NCI-H774 (cell line): ENCODE measurements around the gene C17orf50.
A peak's percentile ranks its signal among the peaks of the same experiment; 100 is the strongest.

ENCODE experiments used
- DNase-seq: peaks from one replicate; lab custom pipeline; 2025; lab: John Stamatoyannopoulos, UW

Gene C17orf50

DNA sequence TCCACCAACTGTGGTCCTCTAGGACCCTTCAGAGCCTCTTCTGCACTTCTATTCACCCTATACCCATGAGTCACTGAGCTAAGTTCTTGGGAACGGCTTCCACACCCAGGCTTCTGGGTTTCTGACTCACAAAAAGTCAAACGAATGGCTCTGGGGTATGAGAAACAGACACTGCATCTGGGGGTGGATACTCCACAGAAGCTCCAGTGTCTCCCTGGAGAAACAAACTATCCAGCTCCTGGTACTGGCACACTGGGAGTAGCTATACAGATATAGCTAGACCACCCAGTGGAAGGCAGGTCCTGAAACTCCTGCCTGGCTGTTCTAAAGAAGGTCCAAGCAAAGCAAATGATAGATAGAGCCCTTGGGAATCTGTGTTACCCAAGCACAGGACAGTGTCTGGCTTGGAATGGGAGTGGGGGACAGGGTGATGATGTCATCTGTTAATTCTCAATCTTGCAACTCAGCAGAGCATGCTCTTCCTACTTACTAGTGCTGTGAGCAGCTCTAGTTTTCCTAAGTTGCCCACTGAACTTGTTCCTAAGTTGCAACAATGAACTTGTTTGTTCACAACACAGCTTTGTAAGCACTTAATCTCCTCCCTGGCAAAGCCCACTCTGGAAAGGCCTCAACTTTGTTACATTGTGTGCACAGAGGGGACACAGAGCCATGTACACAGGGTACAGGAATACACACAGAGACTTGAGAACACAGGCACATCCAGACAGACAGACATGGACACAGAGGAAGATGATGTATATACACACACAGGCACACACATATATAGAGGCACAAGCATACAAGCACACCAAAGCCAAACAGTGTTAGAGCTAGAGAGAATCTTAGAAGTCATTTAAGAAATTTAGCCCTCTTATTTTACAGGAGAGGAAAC, 28.0 kb downstream of the C17orf50 start:
- no peak for DNase-seq

DNA sequence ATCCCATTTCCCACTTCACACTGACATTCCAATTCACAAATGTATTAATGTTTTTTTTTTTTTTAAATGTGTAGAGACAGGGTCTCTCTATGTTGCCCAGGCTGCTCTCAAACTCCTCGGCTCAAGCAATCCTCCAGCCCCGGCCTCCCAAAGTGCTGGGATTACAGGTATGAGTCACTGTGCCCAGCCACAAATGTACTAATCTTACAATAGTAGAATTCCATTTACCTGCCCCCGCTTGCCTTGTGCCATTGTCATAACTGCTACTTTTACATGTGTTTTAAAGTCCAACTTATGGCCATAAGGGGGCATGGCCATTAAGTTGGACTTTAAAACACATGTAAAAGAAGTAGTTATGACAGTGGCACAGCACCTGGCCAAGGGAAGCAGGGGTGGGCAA, 30.2 kb downstream of the C17orf50 start:
- DNase-seq, result no peak

DNA sequence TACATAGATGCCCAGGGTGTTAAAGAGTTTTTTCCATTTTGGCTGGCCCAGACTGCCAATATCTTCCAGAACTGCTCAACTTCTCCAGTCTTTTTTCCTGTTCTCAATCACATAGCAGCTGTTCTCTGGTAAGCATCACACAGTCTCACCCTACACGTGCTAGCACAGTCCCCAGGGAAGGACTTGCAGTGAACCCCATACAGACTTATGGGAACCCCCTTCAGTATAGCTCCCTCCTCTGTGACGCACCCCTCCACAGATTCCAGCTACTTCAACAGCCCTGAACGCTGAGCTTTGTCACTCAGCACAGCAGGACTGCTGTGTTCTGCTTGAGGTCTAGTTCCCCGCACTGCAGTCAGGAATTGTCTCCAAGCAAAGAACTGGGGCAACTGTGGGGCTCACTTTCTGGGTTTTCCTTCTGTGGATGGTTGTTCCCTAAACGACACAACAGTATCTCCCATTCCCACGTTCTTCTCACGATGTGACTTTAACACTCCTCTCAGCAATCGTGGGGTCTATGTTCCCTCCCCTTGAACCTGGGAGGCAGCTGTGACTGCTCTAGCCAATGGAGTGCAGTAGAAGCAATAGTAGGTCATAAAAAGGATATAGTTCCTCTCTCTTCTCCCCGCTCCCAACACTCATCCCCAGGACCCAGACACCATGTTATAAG, 31.1 kb downstream of the C17orf50 start:
- DNase-seq, result no peak

DNA sequence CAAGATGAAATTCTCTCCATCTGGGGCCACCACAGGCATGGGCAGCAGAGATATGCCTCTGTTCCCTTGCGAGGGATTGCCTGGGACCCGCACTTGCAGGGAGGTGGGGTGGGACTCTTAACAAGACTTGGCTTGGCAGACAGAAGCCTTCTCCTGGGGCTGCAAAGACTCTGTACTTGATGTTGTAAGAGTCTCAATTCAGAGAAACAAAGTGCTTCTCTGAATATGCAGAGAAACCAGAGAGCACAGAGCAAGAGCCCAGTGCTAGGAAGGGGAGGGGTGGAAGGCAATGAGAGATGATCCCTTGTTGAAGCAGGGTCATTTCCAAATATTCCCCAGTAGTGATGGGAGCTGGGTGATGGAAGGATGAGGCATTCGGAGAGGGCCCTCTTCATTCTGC, 32.6 kb downstream of the C17orf50 start:
- no peak for DNase-seq

DNA sequence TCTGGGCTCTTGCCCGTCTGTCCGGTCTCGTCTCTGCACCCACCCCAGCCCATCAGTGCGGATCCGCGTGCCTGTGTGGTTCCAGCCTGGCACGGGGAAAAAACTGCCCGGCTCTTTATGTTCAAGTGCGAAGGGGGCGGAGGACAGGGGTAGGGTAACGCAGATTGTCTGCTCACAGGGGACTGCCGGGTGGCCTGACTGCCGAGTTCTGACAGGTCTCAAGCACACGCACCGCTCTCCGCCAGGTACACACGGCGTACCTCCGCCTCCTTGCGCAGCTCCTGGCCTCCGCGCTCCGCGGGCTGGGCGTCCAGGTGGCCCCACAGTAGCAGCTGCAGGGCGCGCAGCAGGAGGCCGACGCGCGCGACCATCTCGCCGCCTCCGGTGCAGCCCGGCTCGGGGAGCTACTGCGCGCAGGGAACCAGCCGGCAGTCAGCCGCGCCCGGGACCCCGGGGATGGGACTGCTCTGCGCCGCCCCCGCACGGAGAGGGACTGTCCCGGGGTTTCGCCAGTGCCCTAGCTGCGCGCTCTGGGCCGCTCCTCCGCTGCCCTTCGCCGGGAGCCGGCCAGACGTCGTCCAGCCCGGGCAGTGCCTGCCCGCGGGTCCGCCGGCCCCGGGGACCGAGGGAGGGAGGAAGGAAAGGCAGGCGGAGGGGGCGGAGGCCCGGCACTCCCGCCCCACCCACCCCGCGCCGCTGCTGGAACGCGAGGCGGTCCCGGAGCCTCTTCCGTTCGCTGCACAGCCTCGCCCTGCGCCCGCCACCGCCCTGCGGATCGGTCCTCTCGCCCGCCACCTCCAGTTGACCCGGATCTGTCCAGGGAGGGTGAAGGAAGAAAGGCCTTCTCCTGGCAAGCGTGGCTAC, 34.6 kb downstream of the C17orf50 start, which contains the start of gene MMP28:
Gene MMP28, minus strand, starts transcription at position 635 of the 864 bp plus-strand sequence. Its CDS starts 264 bp downstream, at position 371.
- DNase-seq, result peak; percentile 53

DNA sequence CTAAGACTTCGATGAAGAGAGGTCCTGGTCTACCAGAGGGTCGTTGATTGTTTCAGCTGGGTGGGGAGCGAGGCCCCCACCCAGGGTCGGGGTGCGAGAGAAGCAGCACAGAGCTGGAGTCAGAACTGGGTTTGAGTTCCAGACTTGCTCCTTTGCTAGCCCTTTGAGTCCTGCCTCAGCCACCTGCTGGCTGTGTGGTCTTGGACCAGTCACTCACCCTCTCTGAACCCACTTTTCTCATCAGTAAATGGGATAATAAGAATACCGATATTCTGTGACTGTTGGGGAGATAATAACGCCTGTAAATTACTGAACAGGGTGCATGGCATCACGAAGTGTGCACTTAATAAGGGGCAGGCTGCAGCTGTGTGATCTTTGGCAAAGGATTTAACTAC, 35.2 kb downstream of the C17orf50 start:
- DNase-seq, result no peak

DNA sequence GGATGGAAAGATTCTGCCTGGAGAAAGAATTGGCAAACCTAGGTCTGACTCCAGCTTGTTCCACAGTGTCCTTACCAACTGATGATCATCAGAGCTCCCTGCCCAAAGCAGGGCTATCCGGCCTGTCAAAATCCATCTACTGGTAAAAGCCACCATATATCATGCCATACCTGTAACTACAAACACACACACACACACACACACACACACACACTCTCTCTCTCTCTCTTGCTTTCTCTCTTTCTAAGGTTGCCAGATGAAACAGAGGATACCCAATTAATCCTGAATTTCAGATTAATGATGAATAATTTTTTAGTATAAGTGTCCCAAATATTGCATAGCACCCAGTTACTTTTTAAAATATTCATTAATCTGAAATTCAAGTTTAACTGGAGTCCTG, 36.3 kb downstream of the C17orf50 start:
- DNase-seq, result no peak

DNA sequence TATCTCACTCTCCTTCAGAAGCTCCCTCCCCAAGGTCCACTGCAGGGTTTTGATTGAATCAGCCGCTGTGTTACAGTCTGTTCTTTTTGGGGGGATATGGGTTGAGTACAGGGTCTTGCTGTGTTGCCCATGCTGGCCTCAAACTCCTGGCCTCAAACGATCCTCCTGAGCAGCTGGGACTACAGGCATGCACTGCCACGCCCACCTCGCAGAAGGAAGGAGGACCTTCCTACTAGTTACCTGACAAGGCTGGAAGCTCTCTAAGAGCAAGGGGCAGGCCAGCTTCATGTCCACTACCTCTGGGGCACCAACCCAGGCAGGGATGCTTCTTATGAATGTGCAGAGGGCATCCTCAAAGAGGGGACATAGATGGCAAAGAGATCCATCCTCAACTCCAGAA, 36.7 kb downstream of the C17orf50 start:
- DNase-seq, result no peak

DNA sequence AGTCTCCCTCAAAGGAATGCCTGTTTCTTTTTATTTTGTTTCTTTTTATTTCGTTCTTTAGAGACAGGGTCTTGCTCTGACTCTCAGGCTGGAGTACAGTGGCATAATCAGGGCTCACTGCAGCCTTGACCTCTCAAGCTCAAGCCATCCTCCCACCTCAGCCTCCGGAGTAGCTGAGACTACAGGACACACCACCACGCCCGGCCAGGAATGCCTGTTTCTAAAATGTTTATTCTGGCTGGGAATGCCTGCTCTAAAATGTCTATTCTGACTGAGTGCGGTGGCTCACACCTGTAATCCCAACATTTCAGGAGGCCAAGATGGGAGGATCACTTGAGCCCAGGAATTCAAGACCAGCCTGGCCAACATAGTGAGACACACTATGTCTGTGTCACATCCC, 37.2 kb downstream of the C17orf50 start:
- DNase-seq, result no peak

DNA sequence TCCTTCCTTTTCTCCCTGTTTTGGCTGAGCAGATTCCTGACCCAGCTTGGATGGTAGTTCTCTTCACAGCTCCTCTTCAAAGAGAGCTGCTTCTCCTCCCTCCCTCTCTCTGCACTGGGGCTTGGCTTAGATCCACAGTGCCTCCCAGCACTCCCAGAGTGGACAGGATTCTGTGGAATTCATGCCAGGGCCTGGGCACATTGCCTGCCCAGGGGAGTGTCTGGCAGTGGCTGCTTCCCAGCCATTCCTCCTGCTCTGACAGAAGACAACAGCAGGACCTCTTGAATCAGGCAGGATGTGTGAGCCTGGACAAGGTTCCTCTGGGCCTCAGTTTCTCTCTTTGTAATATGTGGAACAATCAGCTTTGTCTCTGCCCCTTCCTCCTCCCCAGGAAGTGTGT, 39.3 kb downstream of the C17orf50 start:
- DNase-seq, result no peak

DNA sequence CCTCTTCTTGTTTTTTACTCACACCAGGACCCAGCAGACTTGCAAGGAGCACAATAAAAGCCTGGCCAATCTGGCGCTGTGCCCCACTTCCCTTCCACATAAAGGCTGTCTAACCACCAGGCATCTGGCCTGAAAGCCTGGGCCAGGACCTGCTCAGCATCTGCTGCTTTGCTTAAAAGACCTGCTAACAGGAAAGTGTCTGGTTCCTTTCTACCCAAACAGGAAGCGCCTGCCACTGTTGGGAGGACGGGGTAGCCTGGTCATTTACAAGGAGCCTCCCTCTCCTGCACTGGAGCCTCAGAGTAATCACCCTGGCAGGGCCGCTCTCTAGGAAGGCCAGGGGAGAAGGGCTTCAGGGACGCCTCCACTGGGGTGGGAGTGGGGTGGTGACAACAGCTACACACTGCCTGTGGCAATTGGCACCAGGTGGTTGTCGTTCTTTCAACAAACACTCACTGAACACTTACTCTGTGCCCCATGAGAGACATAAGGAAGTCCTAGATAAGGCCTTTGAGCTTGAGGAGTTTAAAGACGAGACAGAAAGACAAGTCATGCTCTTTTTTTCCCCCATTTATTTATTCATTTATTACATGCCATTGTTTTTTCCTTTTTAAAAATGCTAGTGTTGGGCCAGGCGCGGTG, 41.0 kb downstream of the C17orf50 start:
- DNase-seq, result no peak

DNA sequence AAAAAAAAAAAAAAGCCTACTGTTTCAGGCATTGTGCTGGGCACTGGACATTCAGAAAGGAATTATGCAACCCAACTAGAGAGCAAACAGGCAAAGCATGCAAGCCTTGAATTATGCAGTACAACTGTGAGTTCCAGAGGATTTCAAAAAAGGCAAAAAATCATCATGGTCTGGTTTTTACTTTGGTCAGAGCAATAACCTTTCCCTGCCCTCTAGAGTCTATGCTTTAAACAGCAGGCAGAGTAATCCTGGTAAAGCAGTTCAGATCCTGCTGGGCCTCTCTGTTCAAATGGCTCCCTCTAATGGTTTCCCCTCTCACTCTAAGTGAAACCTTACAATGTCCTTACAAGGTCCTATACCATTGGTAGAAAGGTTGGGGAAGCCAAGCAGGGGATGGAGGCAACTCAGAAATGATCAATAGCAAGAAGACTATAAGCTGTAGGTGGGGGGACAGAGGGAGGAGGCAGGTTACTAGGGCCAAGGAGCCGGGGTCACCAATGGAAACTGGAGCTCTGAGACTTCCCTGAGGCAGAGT, 44.0 kb downstream of the C17orf50 start:
- DNase-seq, result peak; percentile 56

DNA sequence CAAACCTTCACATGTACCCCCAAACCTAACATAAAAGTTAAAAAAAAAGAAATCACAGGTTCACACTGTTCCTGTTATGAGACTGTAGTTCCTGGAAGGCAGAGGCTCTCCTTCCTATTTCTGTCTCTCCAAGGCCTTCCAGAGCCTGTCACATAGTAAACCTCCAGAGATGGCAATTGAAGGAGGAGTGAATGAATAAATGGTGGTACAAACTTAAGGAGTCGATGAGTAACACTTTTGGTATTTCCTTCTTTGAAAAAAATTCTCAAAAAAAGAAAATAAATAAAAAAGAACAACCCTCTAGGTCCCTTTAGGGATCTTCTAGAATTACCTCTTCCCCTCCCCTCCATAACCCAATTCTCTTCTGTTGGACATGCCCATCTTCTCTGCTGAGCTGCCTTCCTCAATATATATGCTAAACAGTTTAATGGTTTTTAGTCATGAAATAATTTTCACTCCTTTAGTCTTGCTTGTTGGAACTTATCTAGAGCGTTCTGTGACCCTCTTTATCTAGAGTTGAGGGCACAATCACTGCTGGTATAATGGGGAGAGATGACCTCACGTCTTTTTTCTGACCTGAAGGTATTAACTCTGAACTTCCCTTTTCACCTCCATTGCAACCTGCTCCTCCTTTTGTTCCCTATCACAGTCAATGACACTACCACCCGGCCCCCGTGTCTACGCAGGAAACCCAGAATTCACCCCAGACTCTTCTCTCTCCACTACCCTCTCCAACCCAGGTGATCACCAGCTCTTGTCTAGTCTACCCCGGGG, 46.9 kb downstream of the C17orf50 start:
- DNase-seq, result no peak

DNA sequence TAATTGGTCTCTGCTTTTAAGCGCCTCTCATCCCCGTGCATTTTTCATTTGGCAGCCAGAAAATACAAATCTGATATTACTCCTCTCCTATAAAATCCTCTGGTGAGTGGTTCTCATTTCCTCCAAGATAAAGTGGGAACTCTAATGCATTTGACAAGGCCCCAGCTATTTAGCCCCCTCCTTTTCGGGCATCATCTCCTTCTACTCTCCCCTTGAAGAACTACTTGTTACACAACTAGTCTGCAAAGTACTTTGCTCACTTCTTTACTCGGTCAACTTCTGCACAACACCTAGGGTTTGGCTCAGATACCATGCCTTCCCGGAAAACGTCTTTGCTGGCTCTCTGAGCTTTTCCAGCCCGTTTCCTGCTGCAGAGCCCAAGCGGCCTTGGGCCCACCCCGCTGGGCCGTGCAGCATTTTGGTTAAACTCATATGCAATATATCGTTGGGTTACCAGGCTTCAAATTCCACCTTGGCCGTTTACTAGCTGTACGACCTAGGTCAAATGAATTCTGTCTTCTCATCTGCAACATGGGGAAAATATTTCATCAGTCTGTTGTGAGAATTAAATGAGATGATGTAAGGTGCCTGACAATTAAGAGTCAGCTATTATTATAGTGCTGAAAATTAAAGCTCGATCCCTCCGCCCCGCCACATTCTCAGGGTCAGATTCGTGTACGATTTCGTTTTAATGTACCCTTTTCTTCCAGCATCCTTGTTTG, 47.7 kb downstream of the C17orf50 start:
- DNase-seq, result no peak

DNA sequence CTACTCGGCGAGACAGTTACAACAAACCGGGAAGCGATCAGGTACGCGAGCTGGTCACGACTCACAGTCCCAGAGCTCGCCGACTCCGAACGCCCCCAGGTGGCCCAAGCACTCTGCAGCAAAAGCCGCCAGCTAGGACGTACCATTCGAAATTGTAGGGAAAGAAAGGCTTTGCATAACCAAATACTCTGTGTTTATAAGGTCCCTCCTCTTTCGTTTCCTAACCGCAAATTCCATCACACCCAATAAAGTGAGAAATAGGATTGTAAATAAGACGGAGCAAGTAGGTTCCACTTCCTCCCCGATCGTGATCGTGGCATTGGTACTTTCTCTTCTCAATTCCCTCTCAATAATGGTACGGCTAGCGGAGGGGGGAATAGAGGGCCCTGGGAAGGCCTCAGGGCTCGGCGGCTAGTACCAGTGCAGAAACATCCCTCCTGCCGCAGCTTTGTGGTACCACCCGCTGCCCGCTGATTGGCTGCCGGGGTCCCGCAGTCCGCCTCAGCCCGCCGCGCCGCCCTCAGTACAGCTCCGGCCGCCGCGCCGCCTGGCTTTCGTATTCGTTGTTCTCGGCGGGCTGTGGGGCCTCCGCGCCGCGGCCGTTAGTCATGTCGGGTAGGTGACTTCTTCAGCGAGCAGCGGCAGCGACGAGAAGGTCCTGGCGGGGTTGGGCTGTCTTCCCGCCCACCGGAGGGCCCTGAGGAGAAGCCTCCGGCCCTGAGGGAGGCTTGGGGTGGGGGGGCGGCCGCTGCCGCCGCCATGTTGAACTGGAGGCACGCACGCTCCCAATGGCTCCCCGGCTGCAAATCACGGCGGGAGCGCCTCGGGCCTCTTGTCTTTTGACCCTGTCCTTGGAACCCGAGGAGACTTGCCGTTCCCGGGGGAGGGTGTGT, 48.5 kb downstream of the C17orf50 start, which contains the start of gene TAF15:
Gene TAF15, plus strand, starts transcription at position 523 of the 893 bp plus-strand sequence. Its CDS starts 86 bp downstream, at position 609.
- peak; percentile 99 for DNase-seq

DNA sequence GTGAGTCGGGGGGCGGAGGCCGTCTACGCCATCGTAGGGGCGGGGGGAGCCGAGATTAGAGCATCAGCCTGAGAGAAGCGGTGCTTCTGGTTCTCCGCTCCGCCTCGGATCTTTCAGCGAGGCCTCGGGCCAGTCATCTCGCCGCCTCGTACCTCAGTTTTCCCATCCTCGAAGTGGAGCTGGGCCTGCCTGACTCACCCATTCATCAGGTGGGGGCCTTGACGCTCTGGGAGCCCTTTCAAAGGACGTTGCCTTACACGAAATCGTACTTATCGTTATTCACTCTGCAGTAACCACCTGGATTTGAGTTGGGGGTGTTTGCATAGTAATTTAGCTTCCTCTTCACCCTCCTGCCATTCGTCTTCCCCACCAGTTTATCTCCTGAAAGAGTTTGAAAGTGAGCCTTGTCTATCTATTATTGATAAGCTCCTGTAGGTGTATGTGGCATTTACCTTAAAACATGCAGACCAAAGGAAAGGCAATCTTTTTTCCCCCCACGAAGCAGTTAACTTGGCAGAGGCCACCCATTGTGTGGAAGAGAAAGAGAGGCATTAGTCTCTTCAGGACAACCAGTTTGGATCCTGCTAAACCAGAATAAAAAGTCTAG, 49.3 kb downstream of the C17orf50 start:
- DNase-seq, result peak; percentile 50

DNA sequence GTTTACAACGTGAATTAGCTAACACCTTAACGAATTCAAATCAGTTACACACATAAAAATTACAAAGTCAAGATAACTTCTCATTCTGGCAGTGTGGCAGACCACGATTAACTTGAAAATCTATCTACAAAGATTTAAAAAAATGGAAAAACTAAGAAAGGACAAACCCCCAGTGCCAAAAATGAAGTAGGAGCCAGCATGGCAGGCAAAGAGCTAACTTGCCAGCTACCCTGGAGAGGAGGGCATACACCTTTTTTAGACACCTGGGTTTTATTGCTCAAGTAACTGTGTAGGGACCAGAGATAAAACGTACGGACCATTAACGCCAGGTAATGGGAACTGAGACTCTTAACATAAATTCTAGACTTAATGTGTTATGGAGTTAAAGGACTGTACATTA, 51.1 kb downstream of the C17orf50 start:
- DNase-seq, result no peak

DNA sequence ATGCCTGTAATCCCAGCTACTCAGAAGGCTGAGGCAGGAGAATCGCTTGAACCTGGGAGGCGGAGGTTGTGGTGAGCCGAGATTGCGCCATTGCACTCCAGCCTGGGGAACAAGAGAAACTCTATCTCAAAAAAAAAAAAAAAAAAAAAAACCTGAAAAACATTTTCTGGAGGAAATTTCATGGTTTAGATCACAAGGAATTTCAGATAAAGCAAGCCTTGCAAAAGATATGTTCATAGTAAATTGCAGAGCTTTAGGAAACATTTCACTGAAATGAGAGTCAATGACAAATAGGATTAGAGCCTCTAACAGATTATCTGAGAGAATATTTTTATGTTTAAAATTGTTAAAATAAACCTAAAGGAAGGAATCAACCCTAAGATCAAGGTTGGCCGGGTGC, 51.8 kb downstream of the C17orf50 start:
- DNase-seq, result no peak
